ENCODE measurements around the gene TTC17.

GRCh38 chr11:43360361-43361032, 1.8 kb downstream of the TTC17 start:
- TF ChIP-seq CTCF (conservative IDR thresholded peaks at IDR 0.05; ENCODE audit: low read length) (no peak), EZH2phosphoT487 (IDR thresholded peaks at IDR 0.05; ENCODE audit: borderline replicate concordance, low read depth, low read length) (no peak)

All from OCI-LY7 (cell line).